Brain microvascular endothelial cell (primary cell): ENCODE results near the gene IGSF9B.

Experiments
- DNase-seq: peaks from one replicate; pipeline ENCODE4 v3.0.0-alpha.2; 2020
- H3K27ac ChIP-seq: fragments of 250-450 bp; sonication (Bioruptor Pico); 2 replicates; pipeline ENCODE4 v1.5.1; 2020; ENCODE audit warnings: mild to moderate bottlenecking, moderate library complexity
- H3K27me3 ChIP-seq: fragments of 250-450 bp; sonication (Bioruptor Pico); replicated peaks from 2 replicates; pipeline ENCODE4 v1.5.1; 2020; ENCODE audit warnings: mild to moderate bottlenecking
- H3K36me3 ChIP-seq: fragments of 250-450 bp; sonication (Bioruptor Pico); replicated peaks from 2 replicates; pipeline ENCODE4 v1.5.1; 2020; ENCODE audit warnings: mild to moderate bottlenecking
- H3K4me3 ChIP-seq: 2 replicates; pipeline ENCODE4 v1.5.1; 2011; ENCODE audit warnings: low read depth, mild to moderate bottlenecking, control low read depth, low read length, moderate library complexity
- in situ Hi-C: cut with HindIII; loops from 2 replicates; pipeline ENCODE4 v1.10.0; 2017; ENCODE audit warnings: low sequenced_read_pairs, low pct_ligation_motif_present
- TF ChIP-seq, protein P1 (sequence below): IDR thresholded peaks from 2 replicates; pipeline ENCODE4 v1.5.1; 2011; ENCODE audit warnings: low read depth, mild to moderate bottlenecking, moderate library complexity, low read length, control low read depth, inconsistent platforms; ENCODE audit errors: missing control alignments

The IGSF9B gene

DNA sequence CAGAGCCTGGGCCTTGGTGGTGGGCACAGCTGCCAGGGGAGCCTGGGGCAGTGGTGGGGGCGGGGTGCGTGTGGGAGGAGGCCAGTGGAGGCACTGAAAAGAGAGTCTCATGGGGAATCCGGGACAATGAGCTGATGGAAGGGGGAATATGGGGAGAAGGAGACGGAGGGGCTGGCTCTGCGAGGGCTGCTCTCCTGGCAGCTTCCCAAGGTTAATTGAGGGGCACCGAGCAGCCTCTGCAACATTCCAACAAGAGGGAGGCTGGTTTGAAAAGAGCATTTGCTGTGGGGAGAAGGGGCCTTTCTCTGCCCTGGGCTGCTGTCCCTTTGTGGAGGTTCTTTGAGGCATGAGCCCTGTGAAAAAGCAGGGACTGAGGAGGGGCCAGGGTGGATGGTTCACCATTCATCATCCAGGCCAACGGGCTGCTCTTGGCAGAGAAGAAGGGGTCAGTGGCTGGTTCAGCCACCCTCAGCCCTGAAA is 9.4 kb upstream of the IGSF9B start:
- TF ChIP-seq, protein P1, sequence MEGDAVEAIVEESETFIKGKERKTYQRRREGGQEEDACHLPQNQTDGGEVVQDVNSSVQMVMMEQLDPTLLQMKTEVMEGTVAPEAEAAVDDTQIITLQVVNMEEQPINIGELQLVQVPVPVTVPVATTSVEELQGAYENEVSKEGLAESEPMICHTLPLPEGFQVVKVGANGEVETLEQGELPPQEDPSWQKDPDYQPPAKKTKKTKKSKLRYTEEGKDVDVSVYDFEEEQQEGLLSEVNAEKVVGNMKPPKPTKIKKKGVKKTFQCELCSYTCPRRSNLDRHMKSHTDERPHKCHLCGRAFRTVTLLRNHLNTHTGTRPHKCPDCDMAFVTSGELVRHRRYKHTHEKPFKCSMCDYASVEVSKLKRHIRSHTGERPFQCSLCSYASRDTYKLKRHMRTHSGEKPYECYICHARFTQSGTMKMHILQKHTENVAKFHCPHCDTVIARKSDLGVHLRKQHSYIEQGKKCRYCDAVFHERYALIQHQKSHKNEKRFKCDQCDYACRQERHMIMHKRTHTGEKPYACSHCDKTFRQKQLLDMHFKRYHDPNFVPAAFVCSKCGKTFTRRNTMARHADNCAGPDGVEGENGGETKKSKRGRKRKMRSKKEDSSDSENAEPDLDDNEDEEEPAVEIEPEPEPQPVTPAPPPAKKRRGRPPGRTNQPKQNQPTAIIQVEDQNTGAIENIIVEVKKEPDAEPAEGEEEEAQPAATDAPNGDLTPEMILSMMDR = no peak
- no peak for DNase-seq
- in situ Hi-C loops = no loop called here
- no peak overlapping the region for H3K27ac ChIP-seq
- H3K4me3 ChIP-seq = no peak overlapping the region
- no peaks in the 10 kb centered on the region for H3K27me3 ChIP-seq
- no peaks in the 10 kb centered on the region for H3K36me3 ChIP-seq

DNA sequence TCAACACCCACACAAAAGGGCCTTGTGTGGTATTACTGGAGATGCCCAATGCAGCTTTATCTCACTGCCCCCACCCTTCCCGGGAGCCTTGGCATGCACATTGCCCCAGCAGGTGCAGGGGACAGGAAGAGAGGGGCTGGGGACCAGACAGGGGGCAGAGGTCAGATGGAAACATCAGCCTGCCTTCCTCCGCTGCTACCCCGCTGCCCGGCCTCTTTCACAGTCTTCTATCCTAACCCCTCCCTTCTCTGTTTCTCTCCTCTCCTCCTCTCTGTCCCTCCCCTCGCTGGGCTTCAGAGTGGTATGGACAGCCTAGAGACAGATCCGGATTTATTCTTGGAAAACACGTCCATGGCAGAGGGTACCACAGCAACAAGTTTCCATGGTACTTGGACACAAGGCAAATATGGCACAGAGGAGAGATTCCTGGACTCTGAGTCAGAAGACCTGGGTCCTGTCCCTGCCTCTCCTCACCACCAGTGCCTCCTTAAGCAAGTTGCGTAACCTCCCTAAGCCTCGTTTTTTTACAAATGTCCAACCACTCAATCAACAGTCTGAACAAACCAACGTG is 8.3 kb upstream of the IGSF9B start:
- no peak for DNase-seq
- Histone ChIP-seq H3K27ac (no peak overlapping the region), H3K36me3 (no peaks in the 10 kb centered on the region), H3K27me3 (no peaks in the 10 kb centered on the region), H3K4me3 (no peak overlapping the region)
- TF ChIP-seq, protein P1 = no peak
- in situ Hi-C loops = no loop called here

DNA sequence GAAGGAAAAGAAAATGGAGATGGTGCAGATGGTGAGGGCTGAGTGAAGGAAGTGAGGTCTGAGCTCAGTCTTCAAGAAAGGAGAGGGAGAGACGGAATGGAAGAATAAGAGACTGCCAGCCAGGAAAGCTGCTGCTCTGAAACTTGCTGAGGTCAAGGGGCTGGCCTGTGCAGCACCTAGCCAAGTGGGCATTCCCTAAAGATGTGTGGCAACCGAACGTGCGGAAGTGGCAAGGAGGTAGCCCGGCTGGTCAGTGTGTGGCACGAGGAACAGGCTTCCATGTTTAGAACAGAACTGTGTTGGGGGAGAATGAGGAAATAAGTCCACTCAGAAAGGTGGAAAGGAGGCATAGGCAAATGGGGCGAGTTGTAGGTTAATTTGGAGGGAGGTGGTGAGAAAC is 7.6 kb upstream of the IGSF9B start:
- no peaks in the 10 kb centered on the region for H3K27me3 ChIP-seq
- H3K36me3 ChIP-seq = no peaks in the 10 kb centered on the region
- in situ Hi-C loops = no loop called here

DNA sequence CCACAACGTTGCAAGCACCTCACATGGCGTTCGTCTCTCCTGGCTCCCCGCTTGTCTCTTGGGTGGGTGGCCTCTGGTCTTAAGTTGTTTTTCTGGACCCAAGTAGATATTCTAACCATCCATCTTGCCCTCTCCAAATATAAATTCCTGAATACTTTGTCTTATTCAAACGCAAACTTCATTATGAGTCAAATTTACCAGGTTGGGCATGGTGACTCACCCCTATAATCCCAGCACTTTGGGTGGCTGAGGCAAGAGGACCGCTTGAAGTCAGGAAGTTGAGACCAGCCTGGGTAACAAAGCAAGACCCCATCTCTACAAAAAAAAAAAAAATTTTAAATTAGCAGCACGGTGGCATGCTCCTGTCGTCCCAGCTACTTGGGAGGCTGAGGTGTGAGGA is 5.1 kb upstream of the IGSF9B start:
- no peak overlapping the region for H3K27ac ChIP-seq
- H3K36me3 ChIP-seq = no peaks in the 10 kb centered on the region
- in situ Hi-C loops = no loop called here
- peaks cover 18% of the 10 kb centered on the region for H3K27me3 ChIP-seq
- H3K4me3 ChIP-seq = no peak overlapping the region
- TF ChIP-seq, protein P1 = no peak
- DNase-seq = no peak

More for the DNA sequence above, 7.6 kb upstream of the IGSF9B start:
- DNase-seq = no peak
- Histone ChIP-seq H3K27ac (no peak overlapping the region), H3K4me3 (no peak overlapping the region)
- TF ChIP-seq, protein P1 = no peak

DNA sequence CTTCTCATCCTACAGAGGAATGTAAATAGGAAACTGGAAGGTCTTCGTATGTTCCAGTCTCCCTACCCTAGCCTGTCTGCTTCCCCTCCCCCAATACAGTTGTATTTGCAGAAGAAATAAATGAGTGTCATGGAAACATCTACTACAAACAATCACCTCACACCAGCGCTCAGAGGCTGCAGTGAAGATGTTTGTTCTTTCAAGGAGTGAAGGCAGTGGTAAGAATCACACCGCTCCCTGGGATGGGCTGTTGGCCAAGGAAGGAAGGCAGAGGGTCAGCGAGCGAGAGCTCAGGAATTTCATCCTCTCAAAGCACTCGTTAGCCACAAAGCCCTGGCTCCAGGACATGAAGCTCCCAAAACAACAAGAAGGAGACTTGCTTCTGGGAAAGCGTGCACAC is 1.1 kb upstream of the IGSF9B start:
- Histone ChIP-seq H3K27me3 (peaks cover 54% of the 10 kb centered on the region), H3K36me3 (no peaks in the 10 kb centered on the region), H3K4me3 (no peak overlapping the region), H3K27ac (no peak overlapping the region)
- TF ChIP-seq, protein P1 = no peak
- DNase-seq = no peak
- in situ Hi-C loops = no loop called here

DNA sequence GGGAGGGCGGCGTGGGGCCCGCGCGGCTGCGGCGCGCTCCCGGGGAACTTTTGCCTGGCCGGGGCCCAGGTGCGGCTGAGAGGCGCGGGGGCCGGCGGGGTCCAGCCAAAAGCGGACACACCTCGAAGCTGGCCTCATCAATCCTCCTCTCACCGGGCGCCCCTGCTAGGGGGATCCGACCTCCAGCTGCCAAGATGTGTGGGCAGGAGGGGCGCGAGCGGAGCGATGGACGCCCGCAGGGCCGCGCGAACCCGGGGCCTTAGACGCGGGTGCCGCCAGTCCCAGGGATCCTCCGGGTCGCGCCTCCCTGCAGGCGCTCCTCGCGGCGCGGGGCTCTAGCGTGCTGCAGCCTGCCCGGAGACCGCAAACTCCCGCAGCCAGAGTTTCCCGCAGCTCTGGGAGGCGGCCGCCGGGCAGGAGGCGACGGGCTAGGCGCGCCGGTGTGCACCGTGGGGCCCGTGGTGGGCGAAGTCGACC is 785 bp downstream of the IGSF9B start:
- H3K36me3 ChIP-seq = no peaks in the 10 kb centered on the region
- TF ChIP-seq, protein P1 = no peak
- DNase-seq = no peak
- peaks cover 67% of the 10 kb centered on the region for H3K27me3 ChIP-seq
- H3K4me3 ChIP-seq = no peak overlapping the region
- H3K27ac ChIP-seq = no peak overlapping the region
- in situ Hi-C loops = no loop called here
